ENCODE results near the gene SMCO4.
"Not testable (repeated sequence)": the region's sequence is repeated elsewhere in the genome, so short reads cannot be mapped to it uniquely, and the experiment has no call there.

Gene SMCO4

DNA sequence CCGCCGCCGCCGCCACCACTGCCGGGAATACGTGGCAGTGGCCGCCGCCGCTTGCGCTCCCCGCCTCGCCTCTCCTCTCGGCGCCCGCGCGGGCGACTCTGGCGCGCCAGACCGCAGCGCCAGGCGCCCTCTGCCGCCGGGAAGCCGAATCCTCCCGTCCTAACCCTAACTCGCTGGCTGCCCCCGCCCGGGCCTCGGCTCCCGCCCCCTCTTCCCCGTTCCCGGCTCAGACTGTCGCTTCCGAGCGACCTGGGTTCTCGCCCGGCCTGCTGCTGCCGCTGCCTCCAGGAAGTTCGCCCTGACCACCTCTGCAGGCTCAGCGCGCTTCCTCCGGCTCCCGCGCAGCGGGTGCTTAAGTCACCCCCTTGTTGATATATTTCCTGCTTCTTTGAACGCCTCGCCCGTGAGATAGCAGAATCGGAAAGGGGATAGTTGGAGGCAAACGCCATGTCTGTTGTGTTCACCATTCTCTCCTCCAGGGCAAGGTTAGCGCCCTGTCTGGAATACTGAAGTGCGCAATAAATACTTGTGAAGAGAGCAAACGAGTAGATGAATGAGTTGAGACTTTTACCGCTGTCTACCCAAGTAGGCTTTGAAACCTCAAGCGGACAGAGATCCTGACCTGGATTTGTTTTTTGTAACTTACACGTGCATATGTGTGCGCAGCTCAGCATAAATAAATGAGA lies at the start of gene SMCO4:
Gene SMCO4, minus strand, starts transcription at position 100 of the 686 bp plus-strand sequence. CDS start 64,202 bp downstream, outside the sequence.
- peak; percentile 82 for DNase-seq (ENCODE audit: low spot score)

GRCh38 chr11:93591247-93591898 lies 48.2 kb upstream of the SMCO4 start:
- no peak for DNase-seq (ENCODE audit: low spot score)

GRCh38 chr11:93589347-93589746 lies 46.2 kb upstream of the SMCO4 start:
- no peak for DNase-seq (ENCODE audit: low spot score)

GRCh38 chr11:93587858-93588581 lies 44.8 kb upstream of the SMCO4 start:
- no peak for DNase-seq (ENCODE audit: low spot score)

- not testable (repeated sequence) for DNase-seq (ENCODE audit: low spot score)
These were observed 44.2 kb upstream of the SMCO4 start for GRCh38 chr11:93587425-93587824.

DNA sequence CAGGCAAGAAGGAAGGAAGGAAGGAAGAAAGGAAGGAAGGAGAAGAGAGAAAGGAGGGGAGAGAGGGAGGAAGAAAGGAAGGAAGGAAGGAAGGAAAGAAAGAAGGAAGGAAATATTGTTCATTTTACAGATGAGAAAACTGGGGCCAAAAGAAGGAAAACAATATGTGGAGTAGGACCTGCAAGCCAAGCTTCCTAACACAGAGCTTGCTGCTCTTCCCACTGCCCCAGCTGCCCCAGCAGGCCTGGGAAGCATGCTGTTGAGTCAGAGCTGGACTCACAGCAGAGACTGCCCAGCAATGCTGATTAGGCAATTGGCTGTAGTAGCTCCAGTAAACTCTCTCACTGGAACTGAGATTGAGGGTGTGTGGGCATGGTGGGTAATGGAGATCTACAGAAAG lies 42.6 kb upstream of the SMCO4 start:
- no peak for DNase-seq (ENCODE audit: low spot score)

- no peak for DNase-seq (ENCODE audit: low spot score)
These were observed 40.3 kb upstream of the SMCO4 start for GRCh38 chr11:93583490-93583889.

- no peak for DNase-seq (ENCODE audit: low spot score)
These were observed 36.1 kb upstream of the SMCO4 start for GRCh38 chr11:93579187-93579751.

- DNase-seq (ENCODE audit: low spot score) = no peak
These were observed 34.1 kb upstream of the SMCO4 start for GRCh38 chr11:93577286-93577685.

DNA sequence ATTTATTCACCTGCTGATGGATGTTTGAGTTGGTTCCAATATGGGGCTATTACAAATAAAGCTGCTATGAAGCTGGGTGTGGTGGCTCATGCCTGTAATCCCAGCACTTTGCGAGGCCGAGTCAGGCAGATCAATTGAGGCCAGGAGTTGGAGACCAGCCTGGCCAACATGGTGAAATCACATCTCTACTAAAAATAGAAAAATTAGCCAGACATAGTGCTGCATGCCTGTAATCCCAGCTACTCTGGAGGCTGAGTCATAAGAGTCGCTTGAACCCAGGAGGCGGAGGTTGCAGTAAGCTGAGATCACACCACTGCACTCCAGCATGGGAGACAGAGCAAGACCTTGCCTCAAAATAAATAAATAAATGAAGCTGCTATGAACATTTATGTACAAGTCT lies 33.7 kb upstream of the SMCO4 start:
- DNase-seq (ENCODE audit: low spot score) = not testable (repeated sequence)

GRCh38 chr11:93574638-93575220 lies 31.5 kb upstream of the SMCO4 start:
- no peak for DNase-seq (ENCODE audit: low spot score)

DNA sequence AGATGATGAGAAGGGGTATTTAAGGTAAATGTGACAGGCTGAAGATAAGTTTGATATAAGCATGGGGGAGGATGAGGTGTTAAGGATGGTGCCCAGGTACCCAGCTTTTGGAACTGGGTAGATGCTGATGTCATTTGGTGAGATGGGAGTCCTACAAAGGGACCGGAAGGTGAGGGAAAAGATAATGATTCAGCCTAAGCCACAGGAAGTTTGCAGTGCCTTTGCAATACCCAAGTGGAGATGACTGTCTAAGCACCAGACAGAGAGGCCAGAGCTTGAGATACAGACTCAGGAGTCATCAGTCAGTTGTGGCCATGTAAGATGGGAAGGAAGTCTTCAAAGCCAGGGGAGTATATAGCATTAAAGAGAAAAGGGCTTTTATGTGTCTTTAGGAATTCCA lies 30.0 kb upstream of the SMCO4 start:
- peak; percentile 38 for DNase-seq (ENCODE audit: low spot score)

GRCh38 chr11:93572621-93573020 lies 29.4 kb upstream of the SMCO4 start:
- no peak for DNase-seq (ENCODE audit: low spot score)

DNA sequence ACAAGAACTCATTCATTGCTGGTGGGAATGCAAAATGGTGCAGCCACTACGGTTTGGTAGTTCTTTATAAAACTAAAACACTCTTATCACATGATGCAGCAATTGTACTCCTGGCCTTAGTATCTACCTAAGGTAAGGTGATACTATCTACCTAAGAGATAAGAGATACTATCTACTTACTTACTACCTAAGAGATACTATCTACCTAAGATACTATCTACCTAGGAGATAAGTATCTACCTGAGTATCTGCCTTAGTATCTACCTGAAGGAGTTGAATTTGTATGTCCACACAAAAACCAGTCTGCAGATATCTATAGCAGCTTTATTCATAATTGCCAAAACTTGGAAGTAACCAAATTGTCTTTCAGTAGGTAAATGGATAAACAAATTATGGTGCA lies 29.0 kb upstream of the SMCO4 start:
- no peak for DNase-seq (ENCODE audit: low spot score)

DNA sequence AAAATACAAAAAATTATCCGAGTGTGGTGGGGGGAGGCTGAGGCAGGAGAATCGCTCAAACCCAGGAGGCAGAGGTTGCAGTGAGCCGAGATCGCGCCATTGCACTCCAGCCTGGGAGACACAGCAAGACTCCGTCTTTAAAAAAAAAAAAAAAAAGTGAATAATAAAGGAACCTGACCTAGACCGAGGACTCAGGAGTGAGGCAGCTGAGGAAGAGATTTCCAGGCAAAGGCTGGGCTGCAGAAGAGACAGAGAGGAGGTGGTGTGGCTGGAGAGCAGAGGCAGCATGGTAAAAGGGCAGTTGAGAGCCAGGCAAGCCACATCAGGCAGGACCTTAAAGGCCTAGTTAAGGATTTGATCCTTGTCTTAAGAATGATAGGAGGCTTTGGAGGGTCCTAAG lies 28.4 kb upstream of the SMCO4 start:
- no peak for DNase-seq (ENCODE audit: low spot score)

GRCh38 chr11:93570759-93571413 lies 27.7 kb upstream of the SMCO4 start:
- DNase-seq (ENCODE audit: low spot score) = no peak

- DNase-seq (ENCODE audit: low spot score) = no peak
These were observed 26.3 kb upstream of the SMCO4 start for GRCh38 chr11:93569496-93569895.

DNA sequence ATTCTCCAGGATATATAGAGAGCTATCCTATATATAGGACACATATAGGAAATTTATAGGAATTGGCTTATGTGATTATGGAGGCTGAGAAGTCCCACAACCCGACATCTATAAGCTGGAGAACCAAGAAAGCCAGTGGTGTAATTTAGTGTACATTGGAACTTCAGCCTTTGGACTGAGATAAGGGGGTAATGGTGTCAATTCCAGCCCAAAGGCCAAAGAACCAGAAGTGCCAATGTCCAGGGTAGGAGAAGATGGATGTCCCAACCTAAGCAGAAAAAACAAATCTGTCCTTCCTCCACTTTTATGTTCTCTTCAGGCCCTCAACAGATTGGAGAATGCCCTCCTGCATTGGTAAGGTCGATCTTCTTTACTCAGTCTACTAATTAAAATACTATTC lies 25.5 kb upstream of the SMCO4 start:
- no peak for DNase-seq (ENCODE audit: low spot score)

GRCh38 chr11:93567401-93567895 lies 24.3 kb upstream of the SMCO4 start:
- no peak for DNase-seq (ENCODE audit: low spot score)

- DNase-seq (ENCODE audit: low spot score) = no peak
These were observed 21.7 kb upstream of the SMCO4 start for GRCh38 chr11:93564895-93565294.

DNA sequence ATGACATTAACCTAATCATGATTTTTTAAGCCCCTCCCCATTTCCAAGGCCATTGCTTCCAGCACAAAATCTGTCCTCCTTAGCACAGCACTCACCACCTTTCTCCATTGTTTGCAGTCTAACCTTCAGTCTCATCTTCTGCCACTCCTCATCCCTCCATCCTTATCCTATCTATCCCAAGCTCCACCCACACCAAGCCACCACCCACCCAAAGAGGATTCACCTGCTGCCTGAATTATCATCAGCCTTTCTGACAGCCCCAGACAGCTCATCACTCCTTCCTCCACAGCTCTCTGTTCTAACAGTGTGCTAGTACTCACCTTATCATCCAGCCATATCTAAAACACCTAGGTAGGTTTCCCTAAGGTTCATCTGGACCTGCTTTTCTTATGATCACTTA lies 20.7 kb upstream of the SMCO4 start:
- no peak for DNase-seq (ENCODE audit: low spot score)
